ENCODE data around the gene INSM2.
A peak's percentile ranks its signal among the peaks of the same experiment; 100 is the strongest.

Gene INSM2, protein sequence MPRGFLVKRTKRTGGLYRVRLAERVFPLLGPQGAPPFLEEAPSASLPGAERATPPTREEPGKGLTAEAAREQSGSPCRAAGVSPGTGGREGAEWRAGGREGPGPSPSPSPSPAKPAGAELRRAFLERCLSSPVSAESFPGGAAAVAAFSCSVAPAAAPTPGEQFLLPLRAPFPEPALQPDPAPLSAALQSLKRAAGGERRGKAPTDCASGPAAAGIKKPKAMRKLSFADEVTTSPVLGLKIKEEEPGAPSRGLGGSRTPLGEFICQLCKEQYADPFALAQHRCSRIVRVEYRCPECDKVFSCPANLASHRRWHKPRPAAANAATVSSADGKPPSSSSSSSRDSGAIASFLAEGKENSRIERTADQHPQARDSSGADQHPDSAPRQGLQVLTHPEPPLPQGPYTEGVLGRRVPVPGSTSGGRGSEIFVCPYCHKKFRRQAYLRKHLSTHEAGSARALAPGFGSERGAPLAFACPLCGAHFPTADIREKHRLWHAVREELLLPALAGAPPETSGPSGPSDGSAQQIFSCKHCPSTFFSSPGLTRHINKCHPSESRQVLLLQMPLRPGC

DNA sequence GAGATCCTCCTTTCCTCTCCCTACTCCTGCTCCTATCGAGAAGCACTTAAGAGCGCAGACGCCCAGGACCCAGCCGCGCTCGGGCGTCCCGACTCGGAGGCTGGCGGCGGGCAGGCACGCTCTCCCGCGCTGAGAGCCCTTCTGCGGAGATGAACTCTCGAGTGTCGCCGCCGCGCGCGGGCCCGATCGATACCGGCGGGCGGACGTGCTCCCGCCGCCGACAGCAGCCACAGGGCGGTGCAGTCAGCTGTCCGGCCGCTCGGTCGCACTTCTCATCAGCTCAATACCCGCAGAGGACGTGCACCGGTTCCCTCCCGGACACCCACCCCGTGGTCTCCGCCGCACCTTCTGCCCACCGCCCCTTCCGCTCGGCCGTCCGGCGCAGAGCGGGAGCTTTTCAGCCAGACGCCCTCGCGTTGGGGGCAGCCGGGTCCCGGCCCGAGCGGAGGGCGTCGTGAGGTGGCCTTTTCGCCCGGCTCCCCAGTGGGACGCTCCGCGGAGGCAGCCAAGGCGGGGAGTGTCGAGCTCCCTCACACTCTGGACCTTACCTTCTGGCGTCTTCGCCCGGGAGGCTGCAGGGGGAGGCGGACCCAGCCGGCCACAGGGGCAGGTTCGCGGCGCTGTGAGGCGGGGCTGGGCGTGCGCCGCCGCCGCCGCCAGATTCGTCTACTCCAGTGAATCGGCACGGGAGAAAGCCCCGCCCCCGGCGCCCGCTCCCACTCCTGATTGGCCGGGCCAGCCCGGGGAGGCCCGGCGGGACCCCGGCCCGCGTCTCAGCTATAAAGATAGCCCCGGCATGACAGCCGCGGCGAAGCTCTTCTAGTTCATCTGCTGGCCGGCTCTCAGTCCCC is at the start of gene INSM2:
Gene INSM2, plus strand, starts transcription at position 808 of the 851 bp plus-strand sequence. CDS start 89 bp downstream, outside the sequence.
- peak; percentile 39 for DNase-seq

DNA sequence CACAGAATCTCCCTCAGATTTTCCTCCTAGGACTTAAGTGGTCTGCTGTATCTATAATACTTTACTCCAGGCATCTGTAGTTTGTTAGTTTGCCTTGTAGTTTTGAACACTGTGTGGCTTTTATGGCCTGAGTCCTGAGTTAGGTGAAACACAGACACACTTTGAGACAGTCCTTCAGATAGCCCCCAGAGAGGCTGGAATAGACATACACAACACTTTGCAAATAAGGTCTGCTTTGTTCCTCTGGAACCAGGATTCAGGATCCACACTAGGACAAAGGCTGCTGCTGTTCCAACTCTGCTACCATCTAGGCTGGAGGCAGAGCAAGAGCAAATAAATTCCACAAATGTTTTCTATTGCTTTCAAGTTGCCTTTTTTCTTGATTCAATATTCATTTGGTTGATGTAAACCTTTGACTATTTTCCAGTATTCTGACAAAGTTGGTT is 41.4 kb upstream of the INSM2 start:
- no peak for DNase-seq

- DNase-seq, result no peak
Observed at GRCh38 chr14:35495278-35495677, 38.7 kb upstream of the INSM2 start.

- no peak for DNase-seq
Observed at GRCh38 chr14:35499180-35499579, 34.8 kb upstream of the INSM2 start.

- DNase-seq, result no peak
Observed at GRCh38 chr14:35503646-35504045, 30.3 kb upstream of the INSM2 start.

DNA sequence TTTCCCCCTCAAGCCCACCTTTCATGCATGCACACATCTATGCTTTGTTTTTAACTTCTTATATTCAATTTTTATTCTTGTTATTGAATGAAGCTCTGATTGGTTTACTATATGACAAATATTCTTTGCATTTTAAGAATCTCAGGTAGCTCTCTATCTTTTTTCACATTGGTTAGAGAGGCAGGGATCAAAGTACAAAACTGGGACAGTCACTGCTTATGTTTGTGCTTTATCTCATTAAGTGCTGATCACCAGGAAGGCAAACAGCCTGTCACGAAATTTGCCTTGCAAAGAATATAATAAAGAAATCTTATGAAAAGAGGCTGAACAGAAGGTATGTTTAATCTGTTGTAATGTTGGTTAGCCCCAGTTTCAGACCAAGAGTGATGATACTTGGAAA is 29.7 kb upstream of the INSM2 start:
- DNase-seq, result no peak

GRCh38 chr14:35506461-35506860 is 27.5 kb upstream of the INSM2 start:
- no peak for DNase-seq

GRCh38 chr14:35506927-35507326 is 27.0 kb upstream of the INSM2 start:
- DNase-seq, result no peak

GRCh38 chr14:35509846-35510245 is 24.1 kb upstream of the INSM2 start:
- no peak for DNase-seq

- DNase-seq, result no peak
Observed at GRCh38 chr14:35512765-35513164, 21.2 kb upstream of the INSM2 start.

DNA sequence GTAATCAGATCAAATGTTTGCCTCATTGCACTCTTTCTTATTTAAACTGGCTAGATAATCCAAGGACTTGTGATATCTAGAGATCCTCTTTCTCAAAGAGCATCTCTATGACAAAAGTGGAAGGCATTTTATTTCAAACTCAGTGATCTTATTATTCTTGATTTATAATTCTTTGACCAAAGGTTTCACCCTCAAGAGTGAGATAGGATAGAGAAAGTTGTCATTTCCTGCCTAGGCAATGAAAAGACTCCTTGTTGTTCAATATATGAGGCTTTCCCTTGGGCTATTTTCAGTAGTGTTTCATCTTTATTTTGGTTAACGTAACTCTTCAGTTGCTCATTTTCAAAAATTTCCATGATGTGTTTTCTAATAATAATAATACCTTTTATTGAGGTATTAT is 18.0 kb upstream of the INSM2 start:
- DNase-seq, result no peak

DNA sequence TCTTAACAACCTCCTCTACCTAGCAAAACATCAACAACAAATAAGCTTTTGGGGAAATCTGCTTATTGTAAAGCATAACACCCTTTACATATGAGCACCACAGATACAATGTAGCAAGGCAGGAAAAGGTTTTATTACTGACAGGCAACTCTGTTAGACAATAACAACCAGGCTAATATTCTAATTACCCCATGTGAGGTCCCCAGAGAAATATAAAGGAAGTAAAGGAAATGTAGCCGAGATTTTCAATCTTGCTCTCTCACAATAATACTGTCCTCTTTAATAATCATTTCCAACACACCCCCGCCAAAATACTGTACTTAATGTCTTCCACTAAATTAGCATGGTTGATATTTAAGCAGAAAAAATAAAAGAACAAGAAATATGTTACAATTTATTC is 14.0 kb upstream of the INSM2 start:
- no peak for DNase-seq

GRCh38 chr14:35525695-35526094 is 8.3 kb upstream of the INSM2 start:
- no peak for DNase-seq

DNA sequence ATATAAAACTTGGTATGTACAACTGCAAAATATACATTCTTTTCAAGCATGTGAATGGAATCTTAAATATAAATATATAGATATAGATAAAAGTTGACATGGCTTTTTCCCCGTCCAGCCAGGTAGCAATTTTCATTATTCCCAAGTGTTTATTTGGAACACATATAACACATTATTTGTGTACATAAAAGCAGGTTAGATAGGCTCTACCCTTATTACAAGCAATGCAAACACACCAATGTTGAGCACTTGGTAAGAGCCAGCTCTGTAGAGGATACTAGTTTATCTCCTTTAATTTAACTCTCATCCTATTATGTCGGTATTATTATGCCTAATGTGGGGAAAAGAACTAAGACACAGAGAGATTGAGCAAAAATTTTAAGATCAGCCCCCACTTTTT is 7.0 kb upstream of the INSM2 start:
- no peak for DNase-seq

DNA sequence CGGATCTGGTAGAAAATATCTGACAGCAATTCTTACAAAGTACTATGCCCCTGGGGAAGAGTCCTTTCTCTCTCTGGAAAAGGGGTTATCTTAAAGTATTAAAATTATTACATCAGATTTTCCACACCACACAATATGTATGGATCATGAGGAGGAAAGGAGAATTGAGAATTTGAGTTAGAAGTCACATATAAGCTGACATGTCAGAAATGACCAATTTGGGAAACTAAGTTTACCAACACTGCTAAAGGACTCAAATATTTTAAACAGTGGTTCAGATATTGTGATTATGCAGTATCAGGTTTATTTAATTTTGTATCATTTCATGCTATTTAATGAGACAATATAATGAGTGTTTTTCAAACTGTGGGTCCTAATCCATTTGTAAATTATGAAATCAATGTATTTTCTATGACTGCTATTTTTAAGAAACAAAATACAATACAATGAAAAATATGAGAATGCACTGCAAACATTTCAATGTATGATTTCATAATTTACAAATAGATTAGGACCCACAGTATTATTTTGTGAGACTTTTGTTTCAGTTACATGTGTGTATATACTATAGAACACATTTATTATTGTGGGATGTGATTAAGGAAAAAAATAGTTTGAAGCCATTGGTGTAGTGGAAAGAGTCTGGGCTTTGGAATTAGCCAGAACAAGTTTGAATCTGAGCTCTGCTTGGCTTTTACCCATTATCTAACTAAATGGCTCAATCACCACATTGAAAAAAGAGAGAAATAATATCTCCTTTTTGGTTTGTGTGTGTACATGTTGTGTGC is 1.8 kb upstream of the INSM2 start:
- no peak for DNase-seq

DNA sequence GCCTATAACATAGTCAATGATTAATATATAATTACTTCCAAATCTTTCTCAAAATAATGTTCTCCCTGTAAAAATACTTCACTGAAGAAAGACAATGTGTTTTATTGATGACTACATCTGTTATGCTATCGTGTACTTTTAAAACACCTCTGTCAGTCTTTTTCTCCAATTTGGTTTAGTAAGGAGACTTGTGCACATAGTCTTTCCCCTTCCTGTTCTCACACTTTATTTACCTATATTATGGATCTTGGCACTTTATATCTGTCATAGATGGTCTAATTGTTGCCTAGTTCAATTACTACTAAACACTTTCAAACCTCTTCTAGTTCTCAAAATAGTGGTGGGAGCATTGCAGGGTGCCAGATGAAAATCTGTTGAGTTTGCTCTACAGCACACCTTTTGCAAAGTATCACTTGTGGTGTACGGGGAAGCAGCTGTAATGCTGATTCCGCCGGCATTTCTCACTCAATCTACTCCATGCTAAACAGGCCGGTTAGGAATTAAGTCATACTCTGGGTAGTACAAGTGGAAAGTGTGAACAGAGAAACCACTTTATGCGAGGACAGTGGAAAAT is 1.1 kb upstream of the INSM2 start:
- no peak for DNase-seq

- no peak for DNase-seq
Observed at GRCh38 chr14:35534208-35534872, 376 bp downstream of the INSM2 start.

- DNase-seq, result peak; percentile 42
Observed at GRCh38 chr14:35534873-35535482, 1.0 kb downstream of the INSM2 start.

DNA sequence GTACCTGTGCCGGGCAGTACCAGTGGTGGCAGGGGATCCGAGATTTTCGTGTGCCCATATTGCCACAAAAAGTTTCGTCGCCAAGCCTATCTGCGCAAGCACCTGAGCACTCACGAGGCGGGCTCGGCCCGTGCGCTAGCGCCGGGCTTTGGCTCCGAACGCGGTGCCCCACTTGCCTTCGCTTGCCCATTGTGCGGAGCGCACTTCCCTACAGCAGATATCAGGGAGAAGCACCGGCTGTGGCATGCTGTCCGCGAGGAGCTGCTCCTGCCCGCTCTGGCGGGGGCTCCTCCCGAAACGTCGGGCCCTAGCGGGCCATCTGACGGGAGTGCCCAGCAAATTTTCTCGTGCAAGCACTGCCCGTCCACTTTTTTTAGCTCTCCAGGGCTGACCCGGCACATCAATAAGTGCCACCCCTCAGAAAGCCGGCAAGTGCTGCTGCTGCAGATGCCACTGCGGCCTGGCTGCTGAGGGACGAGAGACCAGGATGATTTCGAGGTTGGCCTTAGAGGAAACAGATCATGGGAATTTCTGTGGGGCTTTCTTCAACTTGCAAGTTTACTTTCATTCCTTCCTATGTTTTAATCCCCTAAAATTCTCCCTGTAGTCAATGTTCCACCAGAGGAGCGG is 1.6 kb downstream of the INSM2 start:
- no peak for DNase-seq

GRCh38 chr14:35539969-35540368 is 6.0 kb downstream of the INSM2 start:
- DNase-seq, result no peak

DNA sequence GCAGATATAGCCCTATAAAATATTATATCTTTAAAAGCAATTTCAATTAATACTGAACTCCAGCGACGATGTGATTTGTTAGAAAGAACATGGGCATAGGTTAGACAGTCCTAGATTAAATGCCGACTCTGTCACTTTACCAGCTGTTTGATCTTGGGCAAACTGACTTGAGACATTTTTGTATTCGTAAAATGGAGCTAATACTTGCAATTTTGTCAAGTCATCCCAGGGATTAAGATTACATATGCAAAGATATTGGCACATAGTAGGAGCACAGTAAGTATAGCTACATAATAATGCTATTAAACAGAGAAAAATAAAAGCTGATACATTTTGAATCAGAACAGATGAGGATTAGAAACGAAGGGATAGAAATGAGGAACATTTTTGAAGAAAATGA is 9.0 kb downstream of the INSM2 start:
- no peak for DNase-seq

Measured in CD4-positive, alpha-beta T cell treated with Interferon gamma for 1 hour (primary cell).